ENCODE measurements around the gene MT1B. TPM values are rescaled to one million over a fixed set of nuclear protein-coding genes. Genes with fewer than 3 reads are reported as not detected.

Gene MT1B
- total and polyA plus RNA-seq, 2 of the 13 experiments (the other 11 are each of a cell fraction or from before 2014, with no cell fraction given): 0.89 TPM; not detected in 1

GRCh38 chr16:56637814-56638750, 13.6 kb upstream of the MT1B start, which contains the start of gene MT1A:
TSS of gene MT1A (plus strand) at chr16:56638666. CDS start at chr16:56638739, 73 bp downstream.
- no peak within 1 kb of the TSS; the same call in 1 of the 2 replicates for H3K9ac ChIP-seq (ENCODE audit: insufficient read depth, low read depth, low read length)
- in situ Hi-C loops (cut with HindIII; ENCODE audit: extremely low pct_ligation_motif_present, low pct_unique_long_range_greater_than_20kb) (no loop called here), intact Hi-C loops (cut with micrococcal nuclease; ENCODE audit: unreplicated experiment) (no loop called here)
- CTCF ChIA-PET (ENCODE audit: low intra/inter-chr PET ratio, low total read pairs): no interaction called here
- H3K4me2 ChIP-seq (ENCODE audit: low read depth, low read length): peak within 1 kb of the TSS; percentile 66
- no TSS peak for BruUV-seq (replicated peaks)
- no peaks in the 10 kb centered on the region for H4K20me1 ChIP-seq (ENCODE audit: insufficient read depth, low read length)
- peaks cover 6 to 67% of the 10 kb centered on the region in 2 experiments; a peak in 4 of 5 replicates for H3K27me3 ChIP-seq (ENCODE audit: control insufficient read depth in 1 of 2, insufficient read depth in 2 of 2, low read length in 2 of 2)
- no peaks in the 10 kb centered on the region for H3K9me3 ChIP-seq (ENCODE audit: low read length)
- no peak within 1 kb of the TSS for H3K27ac ChIP-seq (ENCODE audit: extremely low read length, insufficient read depth, low read length)
- no peaks in the 10 kb centered on the region for H3K36me3 ChIP-seq (replicated peaks in 1 of 2; ENCODE audit: control insufficient read depth in 1 of 2, insufficient read depth in 2 of 2, low read length in 2 of 2)
- POLR2A ChIA-PET: interaction anchor here (1.4 kb wide), 1 partner anchor 44 kb away, joined by 3 read pairs; the partner anchor contains the start of gene MT1X
- WGBS (ENCODE audit: low lambda C conversion rate): 35% methylated on average over 36 of the region's 68 CpGs
- no peak within 1 kb of the TSS for H2AFZ ChIP-seq (ENCODE audit: low read length)
- H3K79me2 ChIP-seq (ENCODE audit: insufficient read depth, low read length): no peaks in the 10 kb centered on the region
- ATAC-seq: peak; percentile 84
- H3K4me1 ChIP-seq (ENCODE audit: insufficient read depth, low read length): peaks cover 35% of the 10 kb centered on the region
- peak within 1 kb of the TSS in 2 of 3 experiments; percentile 36 to 44; a peak in 4 of 6 replicates for H3K4me3 ChIP-seq (replicated peaks in 1 of 3; ENCODE audit: insufficient read depth in 1 of 3, low read depth in 2 of 3, low read length in 3 of 3)
- FAIRE-seq: no peak
- peak; percentile 29 for DNase-seq (ENCODE audit: low spot score)
- 0 out of 2 replicates have a peak, but pooled peaks have one; percentile 25 for TF ChIP-seq ETV6 (CRISPR knock-in tag; conservative IDR thresholded peaks at IDR 0.05)
- TF ChIP-seq HOXD1 (CRISPR knock-in tag; IDR thresholded peaks at IDR 0.05): 0 out of 2 replicates have a peak, but pooled peaks have one; percentile 35
- TF ChIP-seq RXRA (CRISPR knock-in tag; IDR thresholded peaks at IDR 0.05): 0 out of 2 replicates have a peak, but pooled peaks have one; percentile 21
- peak; percentile 58; the same call in 1 of the 2 replicates for TF ChIP-seq GABPB1 (CRISPR knock-in tag; IDR thresholded peaks at IDR 0.05)
- peak; percentile 37; the same call in 1 of the 2 replicates for TF ChIP-seq ZFY (CRISPR knock-in tag; IDR thresholded peaks at IDR 0.05)
- no peak for TF ChIP-seq HNF4G (IDR thresholded peaks at IDR 0.05; ENCODE audit: borderline replicate concordance, low read depth, low read length)
- no peak for TF ChIP-seq HNF4G (CRISPR knock-in tag; IDR thresholded peaks at IDR 0.05; ENCODE audit: borderline replicate concordance, low read depth)
- no peak for TF ChIP-seq ZNF605 (CRISPR knock-in tag; IDR thresholded peaks at IDR 0.05)
- peak; percentile 20; the same call in 1 of the 2 replicates for TF ChIP-seq TFDP1 (CRISPR knock-in tag; IDR thresholded peaks at IDR 0.05; ENCODE audit: borderline replicate concordance)
- 0 out of 2 replicates have a peak, but pooled peaks have one; percentile 43 for TF ChIP-seq ZMYM4 (CRISPR knock-in tag; IDR thresholded peaks at IDR 0.05)
- peak; percentile 65; the same call in 1 of the 2 replicates for TF ChIP-seq SP5 (CRISPR knock-in tag; IDR thresholded peaks at IDR 0.05; ENCODE audit: borderline replicate concordance, low read depth)
- TF ChIP-seq ZNF766 (CRISPR knock-in tag; IDR thresholded peaks at IDR 0.05; ENCODE audit: borderline replicate concordance): peak; percentile 26; the same call in 1 of the 2 replicates
- no peak for TF ChIP-seq RNF2 (conservative IDR thresholded peaks at IDR 0.05; ENCODE audit: low read depth)
- no peak for TF ChIP-seq MED8 (CRISPR knock-in tag; IDR thresholded peaks at IDR 0.05; ENCODE audit: insufficient replicate concordance)
- TF ChIP-seq SAP130 (CRISPR knock-in tag; IDR thresholded peaks at IDR 0.05; ENCODE audit: low read depth): peak; percentile 35; the same call in 1 of the 2 replicates
- no peak for TF ChIP-seq MEIS2 (CRISPR knock-in tag; IDR thresholded peaks at IDR 0.05)
- TF ChIP-seq ZFP91 (CRISPR knock-in tag; IDR thresholded peaks at IDR 0.05; ENCODE audit: borderline replicate concordance): peak; percentile 47; the same call in 1 of the 2 replicates
- no peak for TF ChIP-seq YEATS4 (CRISPR knock-in tag; IDR thresholded peaks at IDR 0.05; ENCODE audit: borderline replicate concordance)
- TF ChIP-seq TARDBP (CRISPR knock-in tag; IDR thresholded peaks at IDR 0.05): peak; percentile 30; the same call in 1 of the 2 replicates
- no peak; the same call in 1 of the 2 replicates for TF ChIP-seq FOXA3 (CRISPR knock-in tag; IDR thresholded peaks at IDR 0.05)
